T-helper 9 cell (primary cell): Measurements from ENCODE around the gene ZNF43.
"Not testable (repeated sequence)": the region's sequence is repeated elsewhere in the genome, so short reads cannot be mapped to it uniquely, and the experiment has no call there.

Source experiments
- DNase-seq: peaks from one replicate; pipeline ENCODE4 v3.0.0-alpha.2; 2020
- total RNA-seq, 2 donors: gene quantifications; one replicate each; lab custom pipeline; 2026; lab: John Stamatoyannopoulos, UW

The ZNF43 gene
- total RNA-seq = 25.3 to 47.7 reads per million in 2 donors

- DNase-seq = peak; percentile 85
These were observed at the start of gene ZNF43 for GRCh38 chr19:21835810-21836444. TSS of gene ZNF43 (minus strand) at chr19:21836182. CDS start at chr19:21836038, 144 bp downstream.

- DNase-seq = not testable (repeated sequence)
These were observed 49.5 kb upstream of the ZNF43 start for GRCh38 chr19:21885516-21885915.

GRCh38 chr19:21884786-21885185 is 48.8 kb upstream of the ZNF43 start:
- not testable (repeated sequence) for DNase-seq

- DNase-seq = no peak
These were observed 47.5 kb upstream of the ZNF43 start for GRCh38 chr19:21883516-21883915.

- not testable (repeated sequence) for DNase-seq
These were observed 44.8 kb upstream of the ZNF43 start for GRCh38 chr19:21880761-21881160.

GRCh38 chr19:21878646-21879045 is 42.7 kb upstream of the ZNF43 start:
- no peak for DNase-seq

GRCh38 chr19:21877976-21878375 is 42.0 kb upstream of the ZNF43 start:
- DNase-seq = no peak

GRCh38 chr19:21876608-21877007 is 40.6 kb upstream of the ZNF43 start:
- DNase-seq = not testable (repeated sequence)

GRCh38 chr19:21856773-21857514 is 21.0 kb upstream of the ZNF43 start:
- no peak for DNase-seq

GRCh38 chr19:21851596-21852345 is 15.8 kb upstream of the ZNF43 start:
- peak; percentile 85 for DNase-seq

GRCh38 chr19:21850656-21851255 is 14.8 kb upstream of the ZNF43 start:
- DNase-seq = no peak

- no peak for DNase-seq
These were observed 12.7 kb upstream of the ZNF43 start for GRCh38 chr19:21848706-21849105.

- no peak for DNase-seq
These were observed 7.1 kb upstream of the ZNF43 start for GRCh38 chr19:21843081-21843480.

GRCh38 chr19:21841488-21842097 is 5.6 kb upstream of the ZNF43 start:
- no peak for DNase-seq

GRCh38 chr19:21841081-21841480 is 5.1 kb upstream of the ZNF43 start:
- DNase-seq = no peak

GRCh38 chr19:21839976-21840375 is 4.0 kb upstream of the ZNF43 start:
- no peak for DNase-seq

GRCh38 chr19:21838646-21839045 is 2.7 kb upstream of the ZNF43 start:
- no peak for DNase-seq

- no peak for DNase-seq
These were observed 563 bp downstream of the ZNF43 start for GRCh38 chr19:21835429-21835809.

GRCh38 chr19:21833733-21834132 is 2.2 kb downstream of the ZNF43 start:
- DNase-seq = no peak

GRCh38 chr19:21824679-21825078 is 11.3 kb downstream of the ZNF43 start:
- no peak for DNase-seq

GRCh38 chr19:21823224-21823623 is 12.8 kb downstream of the ZNF43 start:
- DNase-seq = no peak

GRCh38 chr19:21812448-21812847 is 23.5 kb downstream of the ZNF43 start:
- no peak for DNase-seq
